ENCODE measurements around the gene DGKI. TPM values are rescaled to one million over a fixed set of nuclear protein-coding genes. Genes with fewer than 3 reads are reported as not detected.

The DGKI gene
- total RNA-seq, result 1 to 10 TPM; 1.5 to 4.4 TPM

GRCh38 chr7:137846827-137847567 lies at the start of gene DGKI:
Gene DGKI (minus strand): TSS chr7:137846974.
- H3K4me3 Mint-ChIP-seq, result peak within 1 kb of the TSS; percentile 56
- peaks cover 0 to 7% of the 10 kb centered on the region in 2 donors for H3K4me1 Mint-ChIP-seq (ENCODE audit: low read depth in 2 of 2)
- DNase-seq (ENCODE audit: low spot score), result no peak
- no peaks in the 10 kb centered on the region for H3K9me3 Mint-ChIP-seq
- H3K36me3 Mint-ChIP-seq, result no peaks in the 10 kb centered on the region
- no peak within 1 kb of the TSS for H3K27ac Mint-ChIP-seq
- peak; percentile 66 for ATAC-seq
- H3K27me3 Mint-ChIP-seq, result peaks cover 36 to 55% of the 10 kb centered on the region in 2 donors

- Mint-ChIP-seq H3K9me3 (no peaks in the 10 kb centered on the region), H3K4me3 (peak overlapping the region; percentile 82), H3K36me3 (peaks cover 17% of the 10 kb centered on the region), H3K4me1 (ENCODE audit: low read depth in 2 of 2) (peaks cover 28 to 39% of the 10 kb centered on the region in 2 donors), H3K27me3 (no peaks in the 10 kb centered on the region), H3K27ac (peak overlapping the region; percentile 87 to 93)
- ATAC-seq (peak; percentile 59 to 82), DNase-seq (ENCODE audit: low spot score) (no peak)
These were observed 48.8 kb upstream of the DGKI start for GRCh38 chr7:137895301-137896221.

GRCh38 chr7:137893143-137893742 lies 46.5 kb upstream of the DGKI start:
- Mint-ChIP-seq H3K4me3 (no peak overlapping the region), H3K9me3 (no peaks in the 10 kb centered on the region), H3K27ac (peak overlapping the region; percentile 8 to 93), H3K4me1 (ENCODE audit: low read depth in 2 of 2) (peaks cover 24 to 30% of the 10 kb centered on the region in 2 donors), H3K36me3 (peaks cover 17% of the 10 kb centered on the region), H3K27me3 (no peaks in the 10 kb centered on the region)
- no peak for DNase-seq (ENCODE audit: low spot score)
- no peak for ATAC-seq

GRCh38 chr7:137891016-137891655 lies 44.4 kb upstream of the DGKI start:
- no peaks in the 10 kb centered on the region for H3K27me3 Mint-ChIP-seq
- DNase-seq (ENCODE audit: low spot score), result no peak
- H3K27ac Mint-ChIP-seq, result peak overlapping the region in 1 of 2 donors; percentile 47
- peaks cover 9% of the 10 kb centered on the region for H3K36me3 Mint-ChIP-seq
- H3K4me1 Mint-ChIP-seq (ENCODE audit: low read depth in 2 of 2), result peaks cover 25 to 27% of the 10 kb centered on the region in 2 donors
- no peaks in the 10 kb centered on the region for H3K9me3 Mint-ChIP-seq
- no peak overlapping the region for H3K4me3 Mint-ChIP-seq
- ATAC-seq, result no peak

GRCh38 chr7:137890449-137890921 lies 43.7 kb upstream of the DGKI start:
- H3K36me3 Mint-ChIP-seq, result peaks cover 13% of the 10 kb centered on the region
- no peak for DNase-seq (ENCODE audit: low spot score)
- peaks cover 23 to 25% of the 10 kb centered on the region in 2 donors for H3K4me1 Mint-ChIP-seq (ENCODE audit: low read depth in 2 of 2)
- ATAC-seq, result no peak
- no peaks in the 10 kb centered on the region for H3K27me3 Mint-ChIP-seq
- H3K9me3 Mint-ChIP-seq, result no peaks in the 10 kb centered on the region
- no peak overlapping the region for H3K4me3 Mint-ChIP-seq
- peak overlapping the region in 1 of 2 donors; percentile 47 for H3K27ac Mint-ChIP-seq

- peaks cover 12 to 19% of the 10 kb centered on the region in 2 donors for H3K4me1 Mint-ChIP-seq (ENCODE audit: low read depth in 2 of 2)
- DNase-seq (ENCODE audit: low spot score), result no peak
- no peak for ATAC-seq
- peak overlapping the region in 1 of 2 donors; percentile 41 for H3K27ac Mint-ChIP-seq
- no peak overlapping the region for H3K4me3 Mint-ChIP-seq
- peaks cover 9% of the 10 kb centered on the region for H3K36me3 Mint-ChIP-seq
- H3K27me3 Mint-ChIP-seq, result no peaks in the 10 kb centered on the region
- H3K9me3 Mint-ChIP-seq, result no peaks in the 10 kb centered on the region
These were observed 41.5 kb upstream of the DGKI start for GRCh38 chr7:137888241-137888640.

- ATAC-seq (no peak), DNase-seq (ENCODE audit: low spot score) (no peak)
- Mint-ChIP-seq H3K9me3 (no peaks in the 10 kb centered on the region), H3K4me3 (no peak overlapping the region), H3K4me1 (ENCODE audit: low read depth in 2 of 2) (peaks cover 10 to 19% of the 10 kb centered on the region in 2 donors), H3K27ac (peak overlapping the region in 1 of 2 donors; percentile 0), H3K36me3 (peaks cover 6% of the 10 kb centered on the region), H3K27me3 (no peaks in the 10 kb centered on the region)
These were observed 40.0 kb upstream of the DGKI start for GRCh38 chr7:137886746-137887145.

- H3K27me3 Mint-ChIP-seq, result no peaks in the 10 kb centered on the region
- H3K36me3 Mint-ChIP-seq, result peaks cover 6% of the 10 kb centered on the region
- ATAC-seq, result no peak
- no peak overlapping the region for H3K4me3 Mint-ChIP-seq
- DNase-seq (ENCODE audit: low spot score), result no peak
- peak overlapping the region; percentile 0 to 23 for H3K27ac Mint-ChIP-seq
- no peaks in the 10 kb centered on the region for H3K9me3 Mint-ChIP-seq
- peaks cover 10 to 19% of the 10 kb centered on the region in 2 donors for H3K4me1 Mint-ChIP-seq (ENCODE audit: low read depth in 2 of 2)
These were observed 39.5 kb upstream of the DGKI start for GRCh38 chr7:137886281-137886680.

- Mint-ChIP-seq H3K4me1 (ENCODE audit: low read depth in 2 of 2) (peaks cover 10 to 19% of the 10 kb centered on the region in 2 donors), H3K9me3 (no peaks in the 10 kb centered on the region), H3K27me3 (no peaks in the 10 kb centered on the region), H3K27ac (peak overlapping the region; percentile 0 to 23), H3K36me3 (peaks cover 6% of the 10 kb centered on the region), H3K4me3 (no peak overlapping the region)
- ATAC-seq, result no peak
- no peak for DNase-seq (ENCODE audit: low spot score)
These were observed 38.9 kb upstream of the DGKI start for GRCh38 chr7:137885678-137886077.

- H3K27ac Mint-ChIP-seq, result no peak overlapping the region
- H3K9me3 Mint-ChIP-seq, result no peaks in the 10 kb centered on the region
- peaks cover 19% of the 10 kb centered on the region for H3K36me3 Mint-ChIP-seq
- H3K4me1 Mint-ChIP-seq (ENCODE audit: low read depth in 2 of 2), result peaks cover 5 to 8% of the 10 kb centered on the region in 2 donors
- H3K4me3 Mint-ChIP-seq, result no peak overlapping the region
- no peak for DNase-seq (ENCODE audit: low spot score)
- ATAC-seq, result no peak
- H3K27me3 Mint-ChIP-seq, result no peaks in the 10 kb centered on the region
These were observed 36.0 kb upstream of the DGKI start for GRCh38 chr7:137882806-137883205.

GRCh38 chr7:137882261-137882668 lies 35.5 kb upstream of the DGKI start:
- Mint-ChIP-seq H3K27me3 (no peaks in the 10 kb centered on the region), H3K27ac (no peak overlapping the region), H3K4me1 (ENCODE audit: low read depth in 2 of 2) (peaks cover 5 to 8% of the 10 kb centered on the region in 2 donors), H3K36me3 (peaks cover 19% of the 10 kb centered on the region), H3K9me3 (no peaks in the 10 kb centered on the region), H3K4me3 (peak overlapping the region; percentile 10)
- ATAC-seq (peak; percentile 77 to 93), DNase-seq (ENCODE audit: low spot score) (no peak)

GRCh38 chr7:137881607-137882260 lies 35.0 kb upstream of the DGKI start:
- H3K9me3 Mint-ChIP-seq, result no peaks in the 10 kb centered on the region
- peaks cover 19% of the 10 kb centered on the region for H3K36me3 Mint-ChIP-seq
- peaks cover 5 to 7% of the 10 kb centered on the region in 2 donors for H3K4me1 Mint-ChIP-seq (ENCODE audit: low read depth in 2 of 2)
- H3K27ac Mint-ChIP-seq, result no peak overlapping the region
- no peaks in the 10 kb centered on the region for H3K27me3 Mint-ChIP-seq
- DNase-seq (ENCODE audit: low spot score) (no peak), ATAC-seq (peak in 1 of 2 donors; percentile 43)
- peak overlapping the region; percentile 10 for H3K4me3 Mint-ChIP-seq

- no peak overlapping the region for H3K4me3 Mint-ChIP-seq
- DNase-seq (ENCODE audit: low spot score), result no peak
- no peak overlapping the region for H3K27ac Mint-ChIP-seq
- no peaks in the 10 kb centered on the region for H3K4me1 Mint-ChIP-seq (ENCODE audit: low read depth in 2 of 2)
- peaks cover 13% of the 10 kb centered on the region for H3K36me3 Mint-ChIP-seq
- no peaks in the 10 kb centered on the region for H3K27me3 Mint-ChIP-seq
- no peaks in the 10 kb centered on the region for H3K9me3 Mint-ChIP-seq
- no peak for ATAC-seq
These were observed 33.7 kb upstream of the DGKI start for GRCh38 chr7:137880432-137880831.
